Coronary artery (tissue), 2 donors: Measurements from ENCODE around the gene PLK5.

Experiments
- DNase-seq: peaks from one replicate; pipeline ENCODE4 v3.0.0-alpha.2; 2017; ENCODE audit warnings: low spot score
- H3K27ac ChIP-seq, 2 donors: fragments of 200-600 bp; sonication (generic); one replicate each; pipeline ENCODE4 v1.5.1; 2016 to 2019
- H3K4me3 ChIP-seq: fragments of 200-600 bp; sonication (generic); 2 replicates; pipeline ENCODE4 v1.5.1; 2016; ENCODE audit warnings: mild to moderate bottlenecking, moderate library complexity
- TF ChIP-seq, protein P1 (sequence below): fragments of 200-600 bp; sonication (generic); IDR thresholded peaks from one replicate; pipeline ENCODE4 v1.5.1; 2019; ENCODE audit warnings: antibody characterized with exemption

Gene PLK5

DNA sequence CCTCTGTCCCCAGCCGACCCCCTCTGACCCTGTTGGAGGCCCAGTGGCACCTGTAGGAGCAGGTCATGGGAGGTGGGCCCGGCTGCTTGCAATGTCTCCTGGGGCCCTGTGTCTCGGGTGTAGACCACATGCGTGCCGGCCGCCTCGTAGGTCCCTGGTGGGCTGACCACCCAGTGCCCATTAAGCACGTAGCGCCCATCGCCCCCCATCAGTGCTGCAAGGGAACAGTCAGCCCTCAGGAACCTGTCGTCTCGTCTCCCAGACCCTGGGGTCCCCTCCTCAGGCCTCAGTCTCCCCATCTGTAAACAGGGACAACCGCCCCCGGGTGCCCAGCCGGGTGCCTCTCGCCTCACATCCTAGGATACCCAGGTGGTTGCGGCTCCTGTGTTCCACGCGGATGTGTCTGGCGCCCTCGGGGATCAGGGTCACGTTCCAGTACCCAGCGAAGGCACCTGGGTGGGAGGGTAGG lies 16.7 kb upstream of the PLK5 start:
- H3K27ac ChIP-seq, result peak overlapping the region in 1 of 2 donors; percentile 94
- TF ChIP-seq, protein P1, sequence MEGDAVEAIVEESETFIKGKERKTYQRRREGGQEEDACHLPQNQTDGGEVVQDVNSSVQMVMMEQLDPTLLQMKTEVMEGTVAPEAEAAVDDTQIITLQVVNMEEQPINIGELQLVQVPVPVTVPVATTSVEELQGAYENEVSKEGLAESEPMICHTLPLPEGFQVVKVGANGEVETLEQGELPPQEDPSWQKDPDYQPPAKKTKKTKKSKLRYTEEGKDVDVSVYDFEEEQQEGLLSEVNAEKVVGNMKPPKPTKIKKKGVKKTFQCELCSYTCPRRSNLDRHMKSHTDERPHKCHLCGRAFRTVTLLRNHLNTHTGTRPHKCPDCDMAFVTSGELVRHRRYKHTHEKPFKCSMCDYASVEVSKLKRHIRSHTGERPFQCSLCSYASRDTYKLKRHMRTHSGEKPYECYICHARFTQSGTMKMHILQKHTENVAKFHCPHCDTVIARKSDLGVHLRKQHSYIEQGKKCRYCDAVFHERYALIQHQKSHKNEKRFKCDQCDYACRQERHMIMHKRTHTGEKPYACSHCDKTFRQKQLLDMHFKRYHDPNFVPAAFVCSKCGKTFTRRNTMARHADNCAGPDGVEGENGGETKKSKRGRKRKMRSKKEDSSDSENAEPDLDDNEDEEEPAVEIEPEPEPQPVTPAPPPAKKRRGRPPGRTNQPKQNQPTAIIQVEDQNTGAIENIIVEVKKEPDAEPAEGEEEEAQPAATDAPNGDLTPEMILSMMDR, result no peak
- no peak for DNase-seq
- peak overlapping the region; percentile 72 for H3K4me3 ChIP-seq

DNA sequence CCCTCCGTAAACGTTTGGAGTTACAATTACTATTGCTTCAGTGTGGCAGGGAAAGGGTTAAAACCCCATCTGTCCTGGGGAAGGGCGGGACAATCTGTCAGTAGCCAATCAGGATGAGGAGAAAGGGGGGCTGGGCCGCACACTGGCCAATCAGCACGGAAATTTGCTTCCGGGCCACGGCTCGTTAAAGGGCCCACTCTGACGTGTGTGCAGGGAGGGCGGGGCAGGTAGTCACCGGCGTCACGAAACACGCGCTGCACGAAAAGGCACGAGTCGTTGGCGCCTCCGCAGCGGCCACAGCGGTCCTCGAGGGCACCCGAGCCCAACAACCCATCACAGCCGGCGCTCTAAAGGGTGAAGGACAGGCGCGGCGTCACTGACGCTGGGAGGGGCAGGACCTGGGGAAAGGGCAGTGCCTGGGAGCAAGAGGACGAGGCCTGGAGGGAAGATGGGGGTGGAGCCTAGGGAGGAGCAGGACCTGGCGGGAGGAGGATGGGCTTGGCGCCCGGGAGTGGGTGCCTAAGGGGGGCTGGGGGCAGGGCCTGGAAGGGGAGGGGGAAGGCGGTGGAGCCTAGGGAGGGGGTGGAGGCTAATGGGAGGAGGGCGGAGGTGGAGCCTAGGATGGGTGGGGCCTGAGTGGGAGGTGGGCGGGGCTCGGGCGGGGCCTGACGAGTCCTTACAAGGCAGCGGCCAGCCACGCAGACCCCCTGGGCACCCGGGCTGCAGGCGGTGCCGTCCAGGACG lies 15.9 kb upstream of the PLK5 start:
- peak overlapping the region; percentile 58 to 94 for H3K27ac ChIP-seq
- DNase-seq, result peak; percentile 93
- H3K4me3 ChIP-seq, result peak overlapping the region; percentile 72
- TF ChIP-seq, protein P1, result no peak

DNA sequence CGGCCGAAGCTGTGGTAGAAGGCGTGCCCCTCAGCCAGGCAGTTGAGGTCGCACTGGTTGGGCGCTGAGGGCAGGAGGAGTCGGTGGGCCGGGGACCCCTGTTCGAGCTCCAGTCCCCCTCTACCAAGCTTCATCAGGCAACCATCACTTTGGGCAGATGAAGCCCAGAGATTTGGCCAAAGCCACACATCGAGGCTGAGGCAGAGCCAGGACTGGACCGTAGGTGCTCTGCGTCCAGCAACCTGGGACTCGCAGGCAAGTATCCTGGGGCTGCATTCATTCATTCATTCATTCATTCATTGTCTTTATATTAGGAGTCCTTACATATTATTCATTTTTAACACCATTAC lies 15.4 kb upstream of the PLK5 start:
- TF ChIP-seq, protein P1, result no peak
- H3K27ac ChIP-seq, result peak overlapping the region; percentile 58 to 94
- peak overlapping the region; percentile 72 for H3K4me3 ChIP-seq
- DNase-seq, result no peak

DNA sequence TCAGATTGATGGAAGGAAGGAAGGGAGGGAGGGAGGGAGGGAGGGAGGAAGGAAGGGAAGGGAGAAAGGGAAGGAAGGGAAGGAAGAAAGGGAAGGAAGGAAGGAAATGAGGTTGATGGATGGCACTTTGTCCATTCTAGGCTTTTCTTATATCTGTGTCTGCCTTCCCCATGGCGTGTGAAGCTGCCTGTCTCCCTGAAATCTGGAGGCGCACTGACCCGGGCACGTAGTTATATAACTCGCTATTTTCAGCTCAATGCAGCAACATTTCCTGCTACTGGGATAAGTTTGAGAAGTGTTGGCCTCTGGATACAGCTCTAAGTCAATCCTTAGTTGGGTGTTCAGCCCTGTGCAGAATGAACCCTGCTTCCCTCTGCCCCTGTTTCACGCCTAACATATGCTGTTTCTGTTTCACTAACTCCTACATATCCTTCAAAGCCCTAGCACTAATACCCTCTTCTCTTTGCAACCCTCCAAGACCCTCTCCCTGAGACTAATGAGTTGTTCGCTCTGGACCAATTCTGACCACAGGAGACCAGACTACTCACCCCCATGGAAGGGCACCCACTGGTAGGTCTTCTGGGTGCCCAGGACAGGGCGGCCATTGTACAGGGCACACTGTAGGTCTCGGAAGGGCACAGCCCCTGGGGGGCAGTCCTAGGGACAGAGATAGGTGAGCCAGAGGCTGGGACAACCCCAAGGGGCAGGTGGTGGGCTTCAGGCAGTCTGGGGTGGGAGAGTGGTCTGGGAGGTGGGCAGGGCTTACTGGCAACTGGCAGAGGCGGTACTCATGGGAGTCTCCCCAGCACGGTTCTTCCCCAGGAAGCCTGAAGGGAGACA lies 14.1 kb upstream of the PLK5 start:
- DNase-seq, result no peak
- Histone ChIP-seq H3K27ac (peak overlapping the region in 1 of 2 donors; percentile 36), H3K4me3 (no peak overlapping the region)
- TF ChIP-seq, protein P1, result no peak

DNA sequence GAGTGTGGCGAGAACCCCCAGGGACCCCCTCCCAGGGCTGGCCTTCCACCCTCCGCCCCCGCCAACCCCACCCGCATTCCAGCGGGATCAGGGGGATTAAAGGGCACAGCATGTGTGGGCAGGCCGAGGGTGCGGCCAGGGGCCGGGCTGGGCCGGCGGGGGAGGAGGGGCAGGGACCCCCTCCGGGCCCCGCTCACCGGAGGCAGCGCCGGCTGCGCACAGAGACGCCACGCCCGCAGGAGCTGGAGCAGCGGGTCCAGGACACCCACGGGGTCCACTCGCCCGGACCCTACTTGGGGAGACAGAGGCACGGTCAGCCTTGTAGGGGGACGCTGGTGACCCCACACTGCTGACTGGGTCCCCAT lies 13.5 kb upstream of the PLK5 start:
- Histone ChIP-seq H3K27ac (peak overlapping the region in 1 of 2 donors; percentile 36), H3K4me3 (no peak overlapping the region)
- DNase-seq, result no peak
- TF ChIP-seq, protein P1, result no peak

DNA sequence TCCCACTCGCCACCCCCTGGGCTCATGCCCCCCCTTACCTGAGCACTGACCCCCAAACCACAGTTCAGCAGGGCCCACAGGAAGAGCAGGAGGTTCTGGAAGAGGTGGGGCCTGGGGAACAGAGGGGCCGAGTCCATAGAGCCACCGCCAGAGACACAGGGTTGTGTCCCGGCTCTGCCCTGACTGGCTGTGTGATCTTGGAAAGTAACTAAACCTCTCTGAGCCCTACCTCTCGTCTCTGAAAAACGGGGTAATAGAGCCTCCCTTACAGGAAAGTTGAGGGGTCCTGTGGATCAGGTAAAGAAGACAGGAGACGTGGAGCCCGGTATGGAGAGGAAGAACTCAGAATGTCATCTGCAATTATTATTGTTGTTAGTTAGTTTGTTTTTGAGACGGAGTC lies 13.1 kb upstream of the PLK5 start:
- Histone ChIP-seq H3K4me3 (no peak overlapping the region), H3K27ac (peak overlapping the region in 1 of 2 donors; percentile 36)
- TF ChIP-seq, protein P1, result no peak
- DNase-seq, result no peak
